ENCODE results near the gene TMTC2. TPM values are rescaled to one million over a fixed set of nuclear protein-coding genes. Genes with fewer than 3 reads are reported as not detected.

TMTC2 gene
- total and polyA plus RNA-seq, 3 donors from 2014 or later: 8.1 to 22.4 (median 19.4) TPM

DNA sequence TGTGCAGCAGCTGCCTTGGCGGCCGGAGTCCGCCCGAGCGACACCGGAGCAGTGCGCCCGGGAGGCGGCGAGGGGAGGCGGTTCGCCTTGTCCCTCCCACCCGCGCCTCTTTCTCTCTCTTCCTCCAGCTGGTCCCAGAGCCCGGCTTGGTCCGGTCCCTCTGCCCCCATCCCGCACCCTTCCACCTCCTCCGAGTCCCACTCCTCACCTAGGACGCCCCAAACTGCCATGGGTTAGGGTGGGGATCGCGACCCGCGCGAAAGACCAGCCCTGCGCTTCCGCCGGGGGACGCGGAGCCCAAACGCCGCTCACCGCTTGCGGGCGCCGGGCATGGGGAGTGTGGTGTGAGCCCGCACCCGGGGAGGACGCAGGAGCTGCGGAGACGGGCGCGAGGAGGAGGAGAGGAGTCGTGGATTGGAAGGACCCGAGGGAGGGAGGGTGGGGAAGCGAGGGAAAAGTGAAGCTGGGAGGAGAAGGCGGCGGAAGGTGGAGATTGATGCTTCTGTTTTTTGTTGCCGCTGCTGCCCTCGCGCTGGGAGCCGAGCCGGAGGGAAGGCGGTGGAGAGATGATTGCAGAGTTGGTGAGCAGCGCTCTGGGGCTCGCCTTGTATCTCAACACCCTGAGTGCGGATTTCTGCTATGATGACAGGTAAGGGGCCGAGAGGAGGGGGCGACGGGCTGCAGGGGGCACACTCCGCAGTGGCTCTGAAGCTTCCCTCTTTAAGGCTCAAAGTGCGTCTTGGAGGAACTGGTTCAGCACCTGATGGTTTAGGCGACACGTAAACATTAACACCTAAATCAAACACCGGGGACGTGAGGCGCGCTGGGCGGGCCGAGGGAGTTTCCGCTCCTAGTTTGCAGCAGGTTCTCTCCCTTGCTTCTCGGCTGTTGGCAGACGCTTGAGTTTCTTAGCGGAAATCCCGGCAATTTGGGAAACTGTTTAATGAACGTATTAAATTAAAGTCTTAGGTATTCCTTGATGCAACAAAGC, 610 bp downstream of the TMTC2 start:
- WGBS, 2 donors: 0% methylated on average over 55 to 61 of the region's 75 CpGs
- intact Hi-C loops (cut with DNase I; ENCODE audit: low total_unique reads): no loop called here
- no peaks in the 10 kb centered on the region for H3K9me3 ChIP-seq
- no peak for TF ChIP-seq POLR2A (IDR thresholded peaks at IDR 0.05)
- TF ChIP-seq, protein P1, sequence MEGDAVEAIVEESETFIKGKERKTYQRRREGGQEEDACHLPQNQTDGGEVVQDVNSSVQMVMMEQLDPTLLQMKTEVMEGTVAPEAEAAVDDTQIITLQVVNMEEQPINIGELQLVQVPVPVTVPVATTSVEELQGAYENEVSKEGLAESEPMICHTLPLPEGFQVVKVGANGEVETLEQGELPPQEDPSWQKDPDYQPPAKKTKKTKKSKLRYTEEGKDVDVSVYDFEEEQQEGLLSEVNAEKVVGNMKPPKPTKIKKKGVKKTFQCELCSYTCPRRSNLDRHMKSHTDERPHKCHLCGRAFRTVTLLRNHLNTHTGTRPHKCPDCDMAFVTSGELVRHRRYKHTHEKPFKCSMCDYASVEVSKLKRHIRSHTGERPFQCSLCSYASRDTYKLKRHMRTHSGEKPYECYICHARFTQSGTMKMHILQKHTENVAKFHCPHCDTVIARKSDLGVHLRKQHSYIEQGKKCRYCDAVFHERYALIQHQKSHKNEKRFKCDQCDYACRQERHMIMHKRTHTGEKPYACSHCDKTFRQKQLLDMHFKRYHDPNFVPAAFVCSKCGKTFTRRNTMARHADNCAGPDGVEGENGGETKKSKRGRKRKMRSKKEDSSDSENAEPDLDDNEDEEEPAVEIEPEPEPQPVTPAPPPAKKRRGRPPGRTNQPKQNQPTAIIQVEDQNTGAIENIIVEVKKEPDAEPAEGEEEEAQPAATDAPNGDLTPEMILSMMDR (IDR thresholded peaks at IDR 0.05): no peak
- peak overlapping the region; percentile 92 for H3K27ac ChIP-seq
- H3K36me3 ChIP-seq (ENCODE audit: low read depth, missing control alignments): no peaks in the 10 kb centered on the region
- peak overlapping the region; percentile 71 to 85 for H3K4me3 ChIP-seq
- no peaks in the 10 kb centered on the region for H3K4me1 ChIP-seq
- peak; percentile 53 for DNase-seq
- H3K27me3 ChIP-seq: no peaks in the 10 kb centered on the region

DNA sequence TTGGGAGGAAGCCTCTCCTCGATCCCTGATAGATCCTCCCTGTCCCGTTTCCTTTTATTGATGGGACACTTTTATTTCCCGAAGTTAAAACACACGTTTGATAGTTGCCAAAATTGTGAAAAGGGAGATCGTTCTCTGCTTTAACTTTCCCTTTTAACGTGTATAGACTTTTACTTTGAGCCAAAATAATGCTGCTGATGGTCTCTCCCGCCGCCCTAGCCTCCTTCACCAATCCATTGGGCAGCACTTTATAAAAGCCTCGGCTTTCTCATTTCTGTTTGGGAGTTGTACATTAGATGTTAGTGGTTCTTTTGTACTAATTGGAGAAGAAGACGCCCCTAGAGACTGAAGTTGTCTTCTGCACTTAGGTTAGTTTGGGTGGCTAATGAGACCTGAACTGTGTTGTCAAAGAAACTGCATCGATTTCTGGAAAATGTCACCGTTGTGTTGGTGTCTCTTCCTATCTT, 1.4 kb downstream of the TMTC2 start:
- intact Hi-C loops (cut with DNase I; ENCODE audit: low total_unique reads): no loop called here
- no peaks in the 10 kb centered on the region for H3K27me3 ChIP-seq
- no peaks in the 10 kb centered on the region for H3K36me3 ChIP-seq (ENCODE audit: low read depth, missing control alignments)
- H3K9me3 ChIP-seq: no peaks in the 10 kb centered on the region
- no peak for DNase-seq
- WGBS, 2 donors: 2 to 5% methylated on average over 12 of the region's 12 CpGs
- no peak overlapping the region for H3K27ac ChIP-seq
- no peak for TF ChIP-seq POLR2A (IDR thresholded peaks at IDR 0.05)
- TF ChIP-seq, protein P1 (IDR thresholded peaks at IDR 0.05): peak in 1 of 3 experiments; percentile 12
- H3K4me3 ChIP-seq: peak overlapping the region; percentile 71 to 85
- H3K4me1 ChIP-seq: no peaks in the 10 kb centered on the region

DNA sequence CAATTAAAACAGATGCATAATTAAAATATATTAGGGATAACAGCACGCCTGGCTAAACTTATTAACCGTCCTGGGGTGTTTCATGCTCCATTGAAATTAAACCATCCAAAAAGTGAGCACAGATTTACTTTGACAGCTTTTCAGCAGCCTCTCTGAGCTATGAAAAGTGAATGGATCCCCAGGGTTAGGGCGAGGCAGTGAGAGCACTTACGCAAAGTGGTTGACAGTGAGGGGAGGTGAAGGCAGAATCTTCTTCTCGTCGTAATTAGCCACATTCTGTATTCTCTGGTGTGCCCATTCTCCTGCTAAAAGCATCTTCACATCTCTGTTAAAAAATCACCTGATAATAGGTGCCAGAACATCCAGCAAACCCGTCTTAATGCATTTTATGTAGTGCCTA, 1.9 kb downstream of the TMTC2 start:
- intact Hi-C loops (cut with DNase I; ENCODE audit: low total_unique reads): no loop called here
- WGBS, 2 donors: 58 to 59% methylated on average over 7 of the region's 7 CpGs
- no peaks in the 10 kb centered on the region for H3K27me3 ChIP-seq
- H3K36me3 ChIP-seq (ENCODE audit: low read depth, missing control alignments): no peaks in the 10 kb centered on the region
- DNase-seq: no peak
- H3K27ac ChIP-seq: no peak overlapping the region
- no peaks in the 10 kb centered on the region for H3K4me1 ChIP-seq
- H3K9me3 ChIP-seq: no peaks in the 10 kb centered on the region
- TF ChIP-seq POLR2A (IDR thresholded peaks at IDR 0.05): no peak
- TF ChIP-seq, protein P1 (IDR thresholded peaks at IDR 0.05): no peak
- H3K4me3 ChIP-seq: no peak overlapping the region

DNA sequence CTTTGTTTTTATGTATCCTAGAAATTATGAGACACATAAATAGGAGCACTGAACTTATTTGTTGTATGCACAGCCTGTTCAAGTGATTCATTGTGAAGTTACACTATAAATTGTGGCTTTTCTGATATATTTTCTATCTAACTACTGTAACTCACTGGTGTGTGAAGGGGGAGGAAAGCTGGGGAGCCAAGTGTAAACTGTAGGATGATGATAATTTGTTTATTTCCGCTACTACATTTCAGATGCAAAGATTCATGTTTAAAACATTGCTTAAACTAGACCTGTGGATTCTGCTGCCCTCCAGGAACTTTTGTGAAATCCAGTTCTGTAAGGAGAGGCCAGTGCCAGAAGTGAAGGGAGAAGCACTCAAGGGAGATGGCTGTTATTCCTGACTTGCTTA, 3.3 kb downstream of the TMTC2 start:
- TF ChIP-seq, protein P1 (IDR thresholded peaks at IDR 0.05): no peak
- TF ChIP-seq POLR2A (IDR thresholded peaks at IDR 0.05): no peak
- H3K27ac ChIP-seq: no peak overlapping the region
- DNase-seq: no peak
- H3K27me3 ChIP-seq: no peaks in the 10 kb centered on the region
- intact Hi-C loops (cut with DNase I; ENCODE audit: low total_unique reads): no loop called here
- H3K36me3 ChIP-seq (ENCODE audit: low read depth, missing control alignments): no peaks in the 10 kb centered on the region
- H3K9me3 ChIP-seq: no peaks in the 10 kb centered on the region
- no peak overlapping the region for H3K4me3 ChIP-seq
- 89 to 96% methylated on average over 1 of the region's 1 CpG for WGBS, 2 donors
- H3K4me1 ChIP-seq: no peaks in the 10 kb centered on the region

Measured in testis (tissue), 3 donors.